Esophagus squamous epithelium (tissue), 4 donors: ENCODE measurements around the gene BTN3A1.

Experiments
- POLR2A ChIP-seq, 4 donors: fragments of 450-650 bp; IDR thresholded peaks; one replicate each; pipeline ENCODE4 v1.6.1; 2017; ENCODE audit warnings: antibody characterized with exemption in 4 of 4, mild to moderate bottlenecking in 4 of 4, moderate library complexity in 3 of 4
- TF ChIP-seq, protein P1 (sequence below), 6 experiments: fragments of 450-650 bp in 4 of 6; fragments of 200-600 bp in 2 of 6; sonication (generic) in 2 of 6; IDR thresholded peaks; one replicate each; pipeline ENCODE4 v1.5.1; 2016 to 2019; ENCODE audit warnings: antibody characterized with exemption in 6 of 6, mild to moderate bottlenecking in 4 of 6, moderate library complexity in 4 of 6

DNA sequence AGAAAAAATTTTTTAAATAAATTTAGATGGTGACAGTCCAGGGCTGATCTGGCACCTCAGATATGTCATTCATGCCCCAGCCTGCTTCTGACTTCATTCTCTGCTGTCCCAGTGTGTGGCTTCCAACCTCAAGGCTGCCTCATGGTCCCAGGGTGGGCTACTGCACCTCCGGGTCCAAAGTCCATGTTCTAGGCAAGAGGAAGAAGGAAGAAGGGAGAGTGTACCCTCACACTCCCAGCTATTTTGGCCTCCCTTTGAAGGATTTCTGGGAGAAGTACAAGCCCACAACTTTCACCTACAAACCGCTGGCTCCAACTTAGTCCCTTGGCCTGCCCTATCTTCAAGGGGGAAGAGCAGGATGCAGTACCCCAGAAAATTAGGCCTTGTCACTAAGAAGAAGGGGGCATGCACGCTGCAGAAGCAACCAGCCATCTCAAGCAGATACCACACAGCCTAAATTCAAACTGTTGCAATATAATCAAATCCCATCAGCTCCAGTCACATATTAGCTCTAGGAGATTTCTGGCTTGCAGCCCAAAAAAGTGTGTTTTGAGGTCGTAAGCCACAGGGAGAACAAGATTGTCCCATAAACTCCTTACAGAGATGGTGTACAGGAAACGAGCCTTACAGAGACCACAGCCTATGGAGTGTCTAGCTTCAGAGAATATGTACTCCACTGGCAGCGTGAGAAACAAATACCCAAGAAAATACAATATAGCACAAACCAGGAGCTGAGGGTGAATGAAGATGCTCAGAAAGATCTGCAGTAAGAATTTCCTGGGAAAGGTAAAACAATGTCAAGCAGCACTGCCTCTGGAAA lies 38.0 kb upstream of the BTN3A1 start:
- TF ChIP-seq, protein P1, sequence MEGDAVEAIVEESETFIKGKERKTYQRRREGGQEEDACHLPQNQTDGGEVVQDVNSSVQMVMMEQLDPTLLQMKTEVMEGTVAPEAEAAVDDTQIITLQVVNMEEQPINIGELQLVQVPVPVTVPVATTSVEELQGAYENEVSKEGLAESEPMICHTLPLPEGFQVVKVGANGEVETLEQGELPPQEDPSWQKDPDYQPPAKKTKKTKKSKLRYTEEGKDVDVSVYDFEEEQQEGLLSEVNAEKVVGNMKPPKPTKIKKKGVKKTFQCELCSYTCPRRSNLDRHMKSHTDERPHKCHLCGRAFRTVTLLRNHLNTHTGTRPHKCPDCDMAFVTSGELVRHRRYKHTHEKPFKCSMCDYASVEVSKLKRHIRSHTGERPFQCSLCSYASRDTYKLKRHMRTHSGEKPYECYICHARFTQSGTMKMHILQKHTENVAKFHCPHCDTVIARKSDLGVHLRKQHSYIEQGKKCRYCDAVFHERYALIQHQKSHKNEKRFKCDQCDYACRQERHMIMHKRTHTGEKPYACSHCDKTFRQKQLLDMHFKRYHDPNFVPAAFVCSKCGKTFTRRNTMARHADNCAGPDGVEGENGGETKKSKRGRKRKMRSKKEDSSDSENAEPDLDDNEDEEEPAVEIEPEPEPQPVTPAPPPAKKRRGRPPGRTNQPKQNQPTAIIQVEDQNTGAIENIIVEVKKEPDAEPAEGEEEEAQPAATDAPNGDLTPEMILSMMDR (IDR thresholded peaks at IDR 0.05) = no peak
- no peak for TF ChIP-seq POLR2A (IDR thresholded peaks at IDR 0.05)
